ENCODE measurements around the gene NFYC. TPM values are rescaled to one million over a fixed set of nuclear protein-coding genes. Genes with fewer than 3 reads are reported as not detected.

The NFYC gene
- total RNA-seq, 4 donors from 2014 or later, result 45.3 to 58.6 (median 57.4) TPM

DNA sequence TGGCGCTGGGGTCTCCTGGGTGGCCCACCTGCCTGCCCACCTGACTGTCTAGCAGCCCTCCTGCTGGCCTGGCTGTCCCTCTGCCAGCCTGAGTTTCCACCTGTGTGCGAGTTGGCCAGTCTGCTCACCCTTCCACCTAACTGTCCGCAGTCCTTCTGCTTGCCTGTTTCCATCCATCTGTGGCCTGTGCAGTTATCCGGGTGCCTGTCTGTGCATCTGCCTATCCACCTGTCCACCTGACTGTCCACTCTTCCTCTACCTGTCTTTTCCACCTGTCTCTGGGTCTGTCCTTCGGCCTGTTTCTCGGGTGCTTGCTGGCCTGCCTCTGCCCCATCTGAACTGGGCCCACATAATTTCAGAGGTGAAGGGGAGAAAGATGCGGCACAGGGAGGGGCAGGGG, 93.9 kb downstream of the NFYC start:
- DNase-seq (no peak), ATAC-seq (no peak)
- Histone ChIP-seq H3K36me3 (no peaks in the 10 kb centered on the region), H3K4me1 (peaks cover 0 to 24% of the 10 kb centered on the region in 2 donors), H3K27me3 (no peaks in the 10 kb centered on the region), H3K4me3 (no peak overlapping the region), H3K9me3 (no peaks in the 10 kb centered on the region), H3K27ac (peak overlapping the region; percentile 79 to 93 (median 85))
- no peak for TF ChIP-seq POLR2A (IDR thresholded peaks at IDR 0.05)
- TF ChIP-seq, protein P1, sequence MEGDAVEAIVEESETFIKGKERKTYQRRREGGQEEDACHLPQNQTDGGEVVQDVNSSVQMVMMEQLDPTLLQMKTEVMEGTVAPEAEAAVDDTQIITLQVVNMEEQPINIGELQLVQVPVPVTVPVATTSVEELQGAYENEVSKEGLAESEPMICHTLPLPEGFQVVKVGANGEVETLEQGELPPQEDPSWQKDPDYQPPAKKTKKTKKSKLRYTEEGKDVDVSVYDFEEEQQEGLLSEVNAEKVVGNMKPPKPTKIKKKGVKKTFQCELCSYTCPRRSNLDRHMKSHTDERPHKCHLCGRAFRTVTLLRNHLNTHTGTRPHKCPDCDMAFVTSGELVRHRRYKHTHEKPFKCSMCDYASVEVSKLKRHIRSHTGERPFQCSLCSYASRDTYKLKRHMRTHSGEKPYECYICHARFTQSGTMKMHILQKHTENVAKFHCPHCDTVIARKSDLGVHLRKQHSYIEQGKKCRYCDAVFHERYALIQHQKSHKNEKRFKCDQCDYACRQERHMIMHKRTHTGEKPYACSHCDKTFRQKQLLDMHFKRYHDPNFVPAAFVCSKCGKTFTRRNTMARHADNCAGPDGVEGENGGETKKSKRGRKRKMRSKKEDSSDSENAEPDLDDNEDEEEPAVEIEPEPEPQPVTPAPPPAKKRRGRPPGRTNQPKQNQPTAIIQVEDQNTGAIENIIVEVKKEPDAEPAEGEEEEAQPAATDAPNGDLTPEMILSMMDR (IDR thresholded peaks at IDR 0.05 in 4 of 5, conservative IDR thresholded peaks at IDR 0.05 in 1 of 5), result no peak
- intact Hi-C loops (cut with DNase I; ENCODE audit: low total_unique reads), result no loop called here
- in situ Hi-C loops (cut with MboI; ENCODE audit: low sequenced_read_pairs in 4 of 4), result no loop called here

DNA sequence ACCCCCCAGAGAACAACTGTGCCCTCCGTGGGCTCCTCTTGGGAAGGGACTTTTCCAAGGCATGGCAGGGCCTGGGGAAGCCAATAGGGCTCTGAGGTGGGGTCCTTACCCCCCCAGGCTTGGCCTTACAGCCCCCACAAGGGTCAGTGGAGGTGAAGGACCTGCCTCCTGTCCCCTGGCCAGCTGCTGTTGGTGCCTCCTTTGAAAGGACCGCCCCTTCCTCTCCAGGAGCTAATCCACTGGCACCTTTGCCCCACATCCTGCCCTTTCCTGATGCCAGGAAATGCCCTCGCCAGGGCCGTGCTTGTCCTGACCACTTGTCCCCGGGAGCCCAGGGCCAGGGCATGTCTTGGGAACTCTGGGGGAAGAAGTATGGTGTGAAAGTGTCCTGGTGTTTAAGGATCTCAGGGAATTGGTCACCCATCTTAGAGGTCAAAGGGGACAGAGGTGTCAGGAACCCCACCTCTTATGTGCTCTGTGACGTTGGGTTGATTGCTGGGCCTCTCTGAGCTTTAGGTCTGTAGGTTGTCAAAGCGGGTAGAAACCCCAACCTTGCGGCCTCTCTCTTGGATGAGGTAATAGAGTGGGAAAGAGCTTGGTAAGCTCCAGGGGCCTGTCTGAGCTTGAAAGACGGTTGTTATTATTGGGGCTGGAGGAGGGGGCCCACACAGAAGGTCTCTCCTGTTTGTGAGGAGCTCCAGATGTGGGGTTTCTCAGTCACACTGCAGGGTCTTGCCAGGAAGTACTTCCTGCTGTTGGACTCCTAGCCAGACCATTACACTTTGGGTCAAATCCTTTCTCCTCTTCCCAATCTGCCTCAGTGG, 94.9 kb downstream of the NFYC start:
- H3K27me3 ChIP-seq, result no peaks in the 10 kb centered on the region
- peaks cover 0 to 24% of the 10 kb centered on the region in 2 donors for H3K4me1 ChIP-seq
- DNase-seq, result no peak
- no peaks in the 10 kb centered on the region for H3K36me3 ChIP-seq
- in situ Hi-C loops (cut with MboI; ENCODE audit: low sequenced_read_pairs in 4 of 4), result no loop called here
- TF ChIP-seq, protein P1 (IDR thresholded peaks at IDR 0.05 in 4 of 5, conservative IDR thresholded peaks at IDR 0.05 in 1 of 5), result no peak
- TF ChIP-seq POLR2A (IDR thresholded peaks at IDR 0.05), result no peak
- no peaks in the 10 kb centered on the region for H3K9me3 ChIP-seq
- H3K27ac ChIP-seq, result peak overlapping the region in 2 of 4 donors; percentile 4 to 84
- intact Hi-C loops (cut with DNase I; ENCODE audit: low total_unique reads), result no loop called here
- H3K4me3 ChIP-seq, result no peak overlapping the region
- ATAC-seq, result no peak

DNA sequence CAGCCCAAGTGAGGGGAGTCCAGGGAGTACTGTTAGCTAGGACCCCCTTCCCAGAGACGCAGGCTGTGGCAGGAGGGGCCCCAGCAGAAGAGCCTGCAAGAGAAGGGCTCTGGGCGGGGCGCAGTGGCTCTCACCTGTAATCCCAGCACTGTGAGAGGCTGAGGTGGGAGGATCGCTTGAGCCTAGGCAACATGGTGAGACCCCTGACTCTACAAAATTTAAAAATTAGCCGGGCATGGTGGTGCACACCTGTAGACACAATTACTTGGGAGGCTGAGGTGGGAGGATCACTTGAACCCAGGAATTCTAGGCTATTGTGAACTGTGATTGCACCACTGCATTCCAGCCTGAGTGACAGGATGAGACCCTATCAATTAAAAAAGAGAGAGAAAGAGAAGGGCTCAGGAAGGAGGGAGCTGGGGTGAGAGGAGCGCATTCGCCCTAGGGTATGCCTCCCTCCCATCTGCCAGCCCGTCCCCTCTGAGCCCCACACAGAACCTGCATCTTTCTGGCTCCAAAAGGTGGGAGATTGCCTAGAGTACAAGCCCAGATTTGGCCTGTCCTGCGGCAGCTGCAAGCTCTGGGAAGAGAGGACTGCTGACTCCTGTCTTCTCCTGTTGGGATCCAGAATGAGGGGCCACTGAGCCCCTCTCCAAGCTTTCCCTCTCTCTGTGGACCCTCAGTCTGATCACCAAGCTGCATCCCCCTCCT, 95.6 kb downstream of the NFYC start:
- Histone ChIP-seq H3K4me3 (no peak overlapping the region), H3K9me3 (no peaks in the 10 kb centered on the region), H3K27ac (no peak overlapping the region), H3K27me3 (no peaks in the 10 kb centered on the region), H3K4me1 (peaks cover 0 to 22% of the 10 kb centered on the region in 2 donors), H3K36me3 (no peaks in the 10 kb centered on the region)
- DNase-seq, result no peak
- in situ Hi-C loops (cut with MboI; ENCODE audit: low sequenced_read_pairs in 4 of 4) (no loop called here), intact Hi-C loops (cut with DNase I; ENCODE audit: low total_unique reads) (no loop called here)
- no peak for ATAC-seq
- TF ChIP-seq, protein P1 (IDR thresholded peaks at IDR 0.05 in 4 of 5, conservative IDR thresholded peaks at IDR 0.05 in 1 of 5), result no peak
- no peak for TF ChIP-seq POLR2A (IDR thresholded peaks at IDR 0.05)

DNA sequence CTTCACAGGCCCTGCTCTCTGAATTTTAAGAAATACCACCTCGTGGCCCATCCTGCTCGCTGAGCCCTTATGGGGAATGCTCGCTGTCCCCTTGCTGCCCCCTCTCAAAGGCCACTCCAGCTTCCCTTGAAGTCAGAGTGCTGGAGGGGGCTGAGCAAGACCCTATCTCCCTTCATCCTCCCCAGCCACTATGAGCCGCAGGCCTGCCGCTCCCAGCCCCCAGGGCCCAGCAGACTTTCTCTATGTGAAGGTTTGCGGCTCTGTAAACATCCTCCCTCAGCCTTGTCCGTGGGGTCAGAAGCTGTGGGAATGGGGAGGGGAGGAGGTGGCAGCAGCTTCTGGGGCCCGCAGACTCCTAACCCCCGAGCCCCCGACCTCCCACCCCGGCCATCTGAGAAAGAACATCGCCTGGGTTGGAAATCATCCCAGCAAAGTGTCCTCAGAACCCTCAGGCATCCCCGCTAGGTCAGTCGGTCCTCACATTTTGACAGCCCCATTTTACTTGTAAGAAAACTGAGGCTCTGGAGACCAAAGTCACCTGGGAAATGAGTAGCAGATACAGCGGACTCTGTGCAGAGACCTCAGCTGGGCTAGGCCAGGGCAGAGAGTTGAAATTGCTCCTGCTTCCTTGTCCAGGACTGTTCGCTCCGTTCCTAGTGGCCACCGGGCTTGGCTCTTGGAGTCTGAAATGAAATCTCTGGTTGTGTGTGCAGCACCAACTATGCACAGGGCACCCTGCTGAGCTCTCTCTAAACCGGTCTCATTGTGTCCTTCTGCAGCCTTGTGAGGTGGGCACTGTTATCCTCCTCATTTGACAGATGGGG, 96.4 kb downstream of the NFYC start:
- DNase-seq, result no peak
- Histone ChIP-seq H3K4me3 (no peak overlapping the region), H3K36me3 (no peaks in the 10 kb centered on the region), H3K4me1 (peaks cover 0 to 14% of the 10 kb centered on the region in 2 donors), H3K27me3 (no peaks in the 10 kb centered on the region), H3K9me3 (no peaks in the 10 kb centered on the region), H3K27ac (no peak overlapping the region)
- TF ChIP-seq POLR2A (IDR thresholded peaks at IDR 0.05), result no peak
- TF ChIP-seq, protein P1 (IDR thresholded peaks at IDR 0.05 in 4 of 5, conservative IDR thresholded peaks at IDR 0.05 in 1 of 5), result no peak
- in situ Hi-C loops (cut with MboI; ENCODE audit: low sequenced_read_pairs in 4 of 4) (no loop called here), intact Hi-C loops (cut with DNase I; ENCODE audit: low total_unique reads) (no loop called here)
- ATAC-seq, result no peak
